ENCODE measurements around the gene GRB2. TPM values are rescaled to one million over a fixed set of nuclear protein-coding genes. Genes with fewer than 3 reads are reported as not detected.

GRB2 gene
- total and polyA plus RNA-seq, 10 of the 15 experiments (the other 5 are each of a cell fraction or from before 2014, with no cell fraction given): 113 to 268 (median 158) TPM

DNA sequence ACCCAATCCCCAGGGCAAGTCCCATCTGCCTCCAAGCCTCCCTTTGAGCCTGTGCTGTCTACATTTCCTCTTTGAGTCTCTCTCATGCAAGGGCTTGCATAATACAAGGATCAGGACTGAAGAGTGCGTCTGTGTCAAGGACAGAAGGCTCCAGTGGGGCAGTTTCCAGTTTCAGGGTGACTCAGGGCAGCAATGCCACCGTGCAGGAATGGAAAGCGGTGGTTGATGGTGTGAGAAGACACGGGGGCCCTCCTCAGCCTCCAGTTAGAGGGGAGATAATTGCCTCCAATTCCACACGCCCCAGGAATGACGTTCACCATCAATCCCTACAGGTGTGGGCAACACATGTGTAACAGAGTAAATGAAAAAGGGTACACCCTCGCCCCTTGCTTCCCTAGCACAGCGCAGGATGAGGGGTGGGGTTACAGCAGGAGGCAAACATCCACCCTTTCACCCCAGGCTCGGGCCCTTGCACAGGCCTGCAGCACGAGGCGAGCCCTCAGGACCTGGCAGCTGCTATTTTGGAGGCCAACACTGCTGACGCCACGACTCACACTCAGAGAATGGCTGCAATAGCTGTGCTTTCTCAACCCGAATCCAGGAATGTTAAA, 91.4 kb downstream of the GRB2 start (continued):
- TF ChIP-seq SKIL (IDR thresholded peaks at IDR 0.05; ENCODE audit: low read depth, poor library complexity, severe bottlenecking) (no peak), ATF2 (IDR thresholded peaks at IDR 0.05; ENCODE audit: low read length) (no peak), RELA (IDR thresholded peaks at IDR 0.05; ENCODE audit: borderline replicate concordance, partially characterized antibody) (no peak), NRF1 (conservative IDR thresholded peaks at IDR 0.05; ENCODE audit: low read depth, low read length) (no peak), KLF5 (IDR thresholded peaks at IDR 0.05; ENCODE audit: partially characterized antibody) (no peak), SMC3 (IDR thresholded peaks at IDR 0.05; ENCODE audit: borderline replicate concordance, low read length) (no peak), POLR2AphosphoS5 (IDR thresholded peaks at IDR 0.05; ENCODE audit: low read length) (peak; percentile 43; the same call in 1 of the 2 replicates), BRCA1 (IDR thresholded peaks at IDR 0.05; ENCODE audit: low read depth, low read length) (no peak), E2F8 (IDR thresholded peaks at IDR 0.05; ENCODE audit: low read depth, partially characterized antibody) (no peak), RAD21 (IDR thresholded peaks at IDR 0.05; ENCODE audit: insufficient read depth, low read depth, low read length) (no peak), YY1 (IDR thresholded peaks at IDR 0.05; ENCODE audit: low read depth, low read length) (no peak), TARDBP (IDR thresholded peaks at IDR 0.05; ENCODE audit: borderline replicate concordance) (no peak), RBBP5 (conservative IDR thresholded peaks at IDR 0.05) (no peak), MTA2 (IDR thresholded peaks at IDR 0.05; ENCODE audit: low read depth) (peak; percentile 67; the same call in 1 of the 2 replicates), SREBF2 (IDR thresholded peaks at IDR 0.05; ENCODE audit: low read length) (no peak), USF2 (IDR thresholded peaks at IDR 0.05; ENCODE audit: borderline replicate concordance, low read depth, low read length) (no peak), MEF2B (IDR thresholded peaks at IDR 0.05; ENCODE audit: partially characterized antibody, poor library complexity, severe bottlenecking) (no peak), ZNF384 (IDR thresholded peaks at IDR 0.05; ENCODE audit: borderline replicate concordance, low read depth, low read length) (no peak), SREBF1 (IDR thresholded peaks at IDR 0.05; ENCODE audit: low read length) (no peak), MYB (IDR thresholded peaks at IDR 0.05; ENCODE audit: borderline replicate concordance, low read depth, low read length) (no peak)
- TF ChIP-seq, protein P1, sequence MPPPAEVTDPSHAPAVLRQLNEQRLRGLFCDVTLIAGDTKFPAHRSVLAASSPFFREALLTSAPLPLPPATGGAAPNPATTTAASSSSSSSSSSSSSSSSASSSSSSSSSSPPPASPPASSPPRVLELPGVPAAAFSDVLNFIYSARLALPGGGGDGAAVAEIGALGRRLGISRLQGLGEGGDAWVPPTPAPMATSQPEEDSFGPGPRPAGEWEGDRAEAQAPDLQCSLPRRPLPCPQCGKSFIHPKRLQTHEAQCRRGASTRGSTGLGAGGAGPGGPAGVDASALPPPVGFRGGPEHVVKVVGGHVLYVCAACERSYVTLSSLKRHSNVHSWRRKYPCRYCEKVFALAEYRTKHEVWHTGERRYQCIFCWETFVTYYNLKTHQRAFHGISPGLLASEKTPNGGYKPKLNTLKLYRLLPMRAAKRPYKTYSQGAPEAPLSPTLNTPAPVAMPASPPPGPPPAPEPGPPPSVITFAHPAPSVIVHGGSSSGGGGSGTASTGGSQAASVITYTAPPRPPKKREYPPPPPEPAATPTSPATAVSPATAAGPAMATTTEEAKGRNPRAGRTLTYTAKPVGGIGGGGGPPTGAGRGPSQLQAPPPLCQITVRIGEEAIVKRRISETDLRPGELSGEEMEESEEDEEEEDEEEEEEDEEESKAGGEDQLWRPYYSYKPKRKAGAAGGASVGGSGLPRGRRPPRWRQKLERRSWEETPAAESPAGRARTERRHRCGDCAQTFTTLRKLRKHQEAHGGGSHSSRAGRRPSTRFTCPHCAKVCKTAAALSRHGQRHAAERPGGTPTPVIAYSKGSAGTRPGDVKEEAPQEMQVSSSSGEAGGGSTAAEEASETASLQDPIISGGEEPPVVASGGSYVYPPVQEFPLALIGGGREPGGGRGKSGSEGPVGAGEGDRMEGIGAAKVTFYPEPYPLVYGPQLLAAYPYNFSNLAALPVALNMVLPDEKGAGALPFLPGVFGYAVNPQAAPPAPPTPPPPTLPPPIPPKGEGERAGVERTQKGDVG (CRISPR knock-in tag; IDR thresholded peaks at IDR 0.05): no peak

Data from GM12878 (cell line).